Thyroid gland (tissue), 4 donors: ENCODE results near the gene PIM3. TPM values are rescaled to one million over a fixed set of nuclear protein-coding genes. Genes with fewer than 3 reads are reported as not detected.

Source experiments
- DNase-seq, 2 donors: peaks; one replicate each; pipeline ENCODE4 v3.0.0-alpha.2; 2019
- H3K27ac ChIP-seq, 3 donors: fragments of 200-600 bp; sonication (generic); 1 replicate in 2 of 3; 2 replicates in 1 of 3; pipeline ENCODE4 v1.5.1; 2016 to 2019; ENCODE audit warnings: mild to moderate bottlenecking in 1 of 3, moderate library complexity in 1 of 3
- H3K27me3 ChIP-seq: fragments of 200-600 bp; sonication (generic); one replicate; pipeline ENCODE4 v1.5.1; 2019
- H3K36me3 ChIP-seq, 2 donors: fragments of 200-600 bp; sonication (generic); one replicate each; pipeline ENCODE4 v1.5.1; 2016 to 2019
- H3K4me1 ChIP-seq, 2 donors: fragments of 200-600 bp; sonication (generic); one replicate each; pipeline ENCODE4 v1.5.1; 2017 to 2019
- H3K4me3 ChIP-seq, 3 donors: fragments of 200-600 bp; sonication (generic); replicated peaks in 1 of 3; 1 replicate in 2 of 3; 2 replicates in 1 of 3; pipeline ENCODE4 v1.5.1; 2016; ENCODE audit warnings: mild to moderate bottlenecking in 1 of 3
- H3K9me3 ChIP-seq: fragments of 200-600 bp; sonication (generic); one replicate; pipeline ENCODE4 v1.5.1; 2017
- CTCF ChIP-seq, 6 experiments: fragments of 200-600 bp in 3 of 6; fragments of 450-650 bp in 3 of 6; sonication (generic) in 3 of 6; IDR thresholded peaks; one replicate each; pipeline ENCODE4 v1.5.1; 2016 to 2019; ENCODE audit warnings: antibody characterized with exemption in 6 of 6, mild to moderate bottlenecking in 2 of 6, inconsistent platforms in 1 of 6, moderate library complexity in 1 of 6
- POLR2A ChIP-seq, 2 donors: fragments of 450-650 bp; IDR thresholded peaks; one replicate each; pipeline ENCODE4 v1.6.1; 2017; ENCODE audit warnings: antibody characterized with exemption in 2 of 2, mild to moderate bottlenecking in 2 of 2, moderate library complexity in 1 of 2
- WGBS, 2 donors: methylation state at CpG; one replicate each; pipeline ENCODE4 v1.1.5; 2017; 5-methylcytosine and 5-hydroxymethylcytosine counted together
- intact Hi-C: fragments of 100-400 bp; cut with DNase I; formaldehyde crosslinking; loops from one replicate; pipeline ENCODE4 v1.15.1; 2023
- total RNA-seq, 4 donors: library from RNA; depleted of rRNA; stranded (reverse); fragments of >200 nt; gene quantifications; one replicate each; pipeline ENCODE4 v1.2.3, GENCODE V29; 2016

Gene PIM3
- total RNA-seq, 4 donors from 2014 or later = 45.4 to 108 (median 73.2) TPM

- no peaks in the 10 kb centered on the region for H3K9me3 ChIP-seq
- H3K4me1 ChIP-seq = peaks cover 0 to 8% of the 10 kb centered on the region in 2 donors
- intact Hi-C loops = loop anchor here (5.0 kb wide), 2 partner anchors 35 to 65 kb away; no protein-coding TSS in a partner anchor
- WGBS, 2 donors = 89 to 90% methylated on average over 7 of the region's 7 CpGs
- no peak for DNase-seq
- TF ChIP-seq POLR2A (IDR thresholded peaks at IDR 0.05) (no peak), CTCF (IDR thresholded peaks at IDR 0.05) (no peak)
- H3K36me3 ChIP-seq = no peaks in the 10 kb centered on the region
- H3K27ac ChIP-seq = no peak overlapping the region
- H3K27me3 ChIP-seq = no peaks in the 10 kb centered on the region
- no peak overlapping the region for H3K4me3 ChIP-seq
Observed at GRCh38 chr22:49991907-49992533, 31.4 kb downstream of the PIM3 start.

- WGBS, 2 donors = 44 to 75% methylated on average over 5 to 7 of the region's 23 CpGs
- DNase-seq = peak; percentile 66 to 67
- no peak overlapping the region for H3K27ac ChIP-seq
- peaks cover 0 to 8% of the 10 kb centered on the region in 2 donors for H3K4me1 ChIP-seq
- no peaks in the 10 kb centered on the region for H3K27me3 ChIP-seq
- no peaks in the 10 kb centered on the region for H3K9me3 ChIP-seq
- peak; percentile 43 to 74 (median 66) for TF ChIP-seq CTCF (IDR thresholded peaks at IDR 0.05)
- TF ChIP-seq POLR2A (IDR thresholded peaks at IDR 0.05) = no peak
- intact Hi-C loops = loop anchor here (5.0 kb wide), 2 partner anchors 34 to 66 kb away; no protein-coding TSS in a partner anchor
- no peak overlapping the region for H3K4me3 ChIP-seq
- H3K36me3 ChIP-seq = no peaks in the 10 kb centered on the region
Observed at GRCh38 chr22:49992921-49993648, 32.5 kb downstream of the PIM3 start.

GRCh38 chr22:49993649-49994360 lies 33.2 kb downstream of the PIM3 start:
- Histone ChIP-seq H3K9me3 (no peaks in the 10 kb centered on the region), H3K27ac (no peak overlapping the region), H3K36me3 (no peaks in the 10 kb centered on the region), H3K4me3 (no peak overlapping the region), H3K27me3 (no peaks in the 10 kb centered on the region), H3K4me1 (peaks cover 0 to 8% of the 10 kb centered on the region in 2 donors)
- intact Hi-C loops = loop anchor here (5.0 kb wide), 2 partner anchors 33 to 67 kb away; no protein-coding TSS in a partner anchor
- WGBS, 2 donors = 82 to 100% methylated on average over 1 to 9 of the region's 11 CpGs
- TF ChIP-seq CTCF (IDR thresholded peaks at IDR 0.05) = no peak
- no peak for TF ChIP-seq POLR2A (IDR thresholded peaks at IDR 0.05)
- DNase-seq = no peak

- H3K27ac ChIP-seq = no peak overlapping the region
- no peaks in the 10 kb centered on the region for H3K36me3 ChIP-seq
- DNase-seq = no peak
- intact Hi-C loops = loop anchor here (5.0 kb wide), 2 partner anchors 33 to 67 kb away; no protein-coding TSS in a partner anchor
- 89 to 93% methylated on average over 3 to 11 of the region's 21 CpGs for WGBS, 2 donors
- no peaks in the 10 kb centered on the region for H3K27me3 ChIP-seq
- no peaks in the 10 kb centered on the region for H3K9me3 ChIP-seq
- no peak overlapping the region for H3K4me3 ChIP-seq
- H3K4me1 ChIP-seq = peaks cover 0 to 8% of the 10 kb centered on the region in 2 donors
- no peak for TF ChIP-seq POLR2A (IDR thresholded peaks at IDR 0.05)
- TF ChIP-seq CTCF (IDR thresholded peaks at IDR 0.05) = no peak
Observed at GRCh38 chr22:49994361-49995040, 33.9 kb downstream of the PIM3 start.
